ENCODE data around the gene MDFIC2.
"Not testable (repeated sequence)": the region's sequence is repeated elsewhere in the genome, so short reads cannot be mapped to it uniquely, and the experiment has no call there.

Gene MDFIC2

GRCh38 chr3:70312336-70312735, at the start of gene MDFIC2:
TSS of gene MDFIC2 (minus strand) at chr3:70312638. CDS start at chr3:70311973, 665 bp downstream.
- DNase-seq: no peak

GRCh38 chr3:70360979-70361760, 48.7 kb upstream of the MDFIC2 start:
- DNase-seq: no peak

- DNase-seq: no peak
Observed at GRCh38 chr3:70359711-70360110, 47.3 kb upstream of the MDFIC2 start.

- DNase-seq: no peak
Observed at GRCh38 chr3:70358978-70359580, 46.6 kb upstream of the MDFIC2 start.

GRCh38 chr3:70352215-70352614, 39.8 kb upstream of the MDFIC2 start:
- DNase-seq: no peak

GRCh38 chr3:70342149-70342548, 29.7 kb upstream of the MDFIC2 start:
- no peak for DNase-seq

- not testable (repeated sequence) for DNase-seq
Observed at GRCh38 chr3:70336885-70337284, 24.4 kb upstream of the MDFIC2 start.

- DNase-seq: no peak
Observed at GRCh38 chr3:70333080-70333479, 20.6 kb upstream of the MDFIC2 start.

GRCh38 chr3:70315021-70315420, 2.6 kb upstream of the MDFIC2 start:
- DNase-seq: no peak

- DNase-seq: no peak
Observed at GRCh38 chr3:70310809-70311208, 1.6 kb downstream of the MDFIC2 start.

- DNase-seq: no peak
Observed at GRCh38 chr3:70309591-70309990, 2.8 kb downstream of the MDFIC2 start.

GRCh38 chr3:70308760-70309159, 3.7 kb downstream of the MDFIC2 start:
- DNase-seq: no peak

GRCh38 chr3:70306736-70307135, 5.7 kb downstream of the MDFIC2 start:
- DNase-seq: no peak

GRCh38 chr3:70298385-70298784, 14.1 kb downstream of the MDFIC2 start:
- no peak for DNase-seq

- no peak for DNase-seq
Observed at GRCh38 chr3:70291097-70291482, 21.3 kb downstream of the MDFIC2 start.

GRCh38 chr3:70290431-70291096, 21.9 kb downstream of the MDFIC2 start:
- not testable (repeated sequence) for DNase-seq

- DNase-seq: no peak
Observed at GRCh38 chr3:70281663-70282062, 30.8 kb downstream of the MDFIC2 start.

- no peak for DNase-seq
Observed at GRCh38 chr3:70277304-70277703, 35.1 kb downstream of the MDFIC2 start.

- DNase-seq: no peak
Observed at GRCh38 chr3:70276901-70277300, 35.5 kb downstream of the MDFIC2 start.

- DNase-seq: no peak
Observed at GRCh38 chr3:70273492-70273891, 38.9 kb downstream of the MDFIC2 start.

- DNase-seq: no peak
Observed at GRCh38 chr3:70272798-70273197, 39.6 kb downstream of the MDFIC2 start.

GRCh38 chr3:70264122-70264780, 48.2 kb downstream of the MDFIC2 start:
- DNase-seq: no peak

- no peak for DNase-seq
Observed at GRCh38 chr3:70261283-70261682, 51.2 kb downstream of the MDFIC2 start.

- DNase-seq: no peak
Observed at GRCh38 chr3:70256566-70256965, 55.9 kb downstream of the MDFIC2 start.

Measured in NCI-H146 (cell line).